Liver (tissue), 2 donors: ENCODE results near the gene BRSK2.

Experiments
- CTCF ChIP-seq: fragments of 150-350 bp; IDR thresholded peaks from 2 replicates; pipeline ENCODE4 v1.5.1; 2017; ENCODE audit warnings: improper control_type of control experiment, low read depth, low read length; ENCODE audit not compliant: missing input control
- ZBTB33 ChIP-seq: IDR thresholded peaks from 2 replicates; pipeline ENCODE4 v1.6.1; 2016; ENCODE audit warnings: antibody characterized with exemption
- donor health status: healthy.

- TF ChIP-seq CTCF (no peak), ZBTB33 (no peak)
Observed at GRCh38 chr11:1360835-1361357, 28.8 kb upstream of the BRSK2 start.
